HG03432 (cell line): ENCODE results near the gene KRTAP10-7.
"Not testable (repeated sequence)": the region's sequence is repeated elsewhere in the genome, so short reads cannot be mapped to it uniquely, and the experiment has no call there.

Experiments used
- ATAC-seq: cut with Tn5 transposase; IDR thresholded peaks from one replicate; pipeline ENCODE4 v1.9.1; 2021; ENCODE audit warnings: mild to moderate bottlenecking, moderate library complexity; ENCODE audit not compliant: unreplicated experiment

Gene KRTAP10-7

DNA sequence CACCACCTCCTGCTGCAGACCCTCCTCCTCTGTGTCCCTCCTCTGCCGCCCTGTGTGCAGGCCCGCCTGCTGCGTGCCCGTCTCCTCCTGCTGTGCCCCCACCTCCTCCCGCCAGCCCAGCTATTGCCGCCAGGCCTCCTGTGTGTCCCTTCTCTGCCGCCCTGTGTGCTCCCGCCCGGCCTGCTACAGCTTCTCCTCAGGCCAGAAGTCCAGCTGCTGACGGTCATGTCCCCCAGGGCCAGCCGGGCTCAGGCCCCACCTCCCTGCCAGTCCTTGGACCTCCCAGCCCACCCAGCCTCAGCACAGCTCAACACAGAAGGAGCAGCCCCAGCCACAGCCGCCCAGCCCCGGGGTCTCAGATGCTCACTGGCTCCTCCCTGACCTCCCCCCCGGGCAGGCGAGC lies 27.4 kb downstream of the KRTAP10-7 start:
- ATAC-seq: not testable (repeated sequence)

DNA sequence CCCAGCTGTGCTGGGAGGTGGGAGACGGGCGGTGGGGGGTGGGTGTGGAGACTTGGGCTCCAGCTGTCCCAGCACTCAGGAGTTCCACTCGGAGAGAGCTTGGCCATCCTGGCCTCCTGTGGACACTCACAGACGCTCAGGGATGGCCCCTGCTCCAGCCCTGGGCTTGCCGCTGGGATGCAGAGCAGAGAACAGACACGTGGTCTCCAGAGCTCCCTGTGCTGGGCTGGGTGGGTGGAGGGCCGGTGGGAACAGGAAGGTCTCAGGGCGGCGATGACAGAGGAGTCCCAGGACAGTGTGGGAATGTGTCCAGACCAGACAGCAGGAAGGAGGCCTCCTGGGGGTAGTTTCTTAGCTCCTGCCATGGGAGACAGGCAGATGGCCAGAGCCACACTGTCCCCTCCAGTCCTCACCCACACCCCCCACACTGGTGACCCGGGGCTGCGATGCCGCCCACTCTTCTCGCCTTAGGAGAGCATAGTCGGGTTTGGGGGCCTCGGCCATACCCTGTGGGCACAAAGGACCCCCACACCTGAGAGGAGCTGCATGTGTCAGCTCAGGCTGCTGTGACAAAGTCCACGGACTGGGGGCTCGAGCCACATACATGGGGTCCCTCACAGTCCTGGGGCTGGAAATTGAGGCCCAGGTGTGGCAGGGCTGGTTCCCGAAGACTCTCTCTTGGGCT lies 28.5 kb downstream of the KRTAP10-7 start:
- no peak for ATAC-seq

DNA sequence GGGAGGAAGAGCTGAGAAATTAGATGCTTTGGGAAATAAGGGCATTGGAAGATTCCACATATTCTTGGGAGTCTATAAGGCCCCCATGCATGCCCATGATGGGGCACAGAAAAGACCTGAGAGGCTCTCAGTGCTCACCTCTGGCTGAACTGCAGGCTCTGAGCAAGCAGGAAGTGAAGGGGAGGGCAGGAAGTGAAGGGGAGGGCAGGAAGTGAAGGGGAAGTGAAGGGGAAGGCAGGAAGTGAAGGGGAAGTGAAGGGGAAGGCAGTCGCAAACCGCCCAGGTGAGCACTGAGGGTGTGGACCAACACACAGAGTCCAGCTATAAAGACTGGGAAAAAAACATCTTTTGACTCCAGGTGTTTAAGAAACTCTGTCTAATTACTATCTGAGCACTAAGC lies 30.0 kb downstream of the KRTAP10-7 start:
- no peak for ATAC-seq

DNA sequence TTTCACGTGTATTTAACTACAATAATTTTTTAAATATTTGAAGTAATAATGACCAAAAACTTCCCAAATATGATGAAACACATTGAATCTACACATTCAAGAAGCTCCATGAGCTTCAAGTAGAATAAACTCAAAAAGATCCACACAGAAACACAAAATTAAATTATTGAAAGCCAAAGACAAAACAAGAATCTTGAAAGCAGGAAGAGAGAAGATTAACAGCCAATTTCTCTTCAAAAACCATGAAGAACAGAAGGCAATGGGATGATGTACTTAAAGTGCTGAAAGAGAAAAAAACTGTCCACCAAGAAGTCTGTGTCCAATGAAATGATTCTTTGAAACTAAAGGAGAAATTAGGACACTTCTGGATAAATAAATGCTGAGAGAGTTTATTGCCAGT lies 31.7 kb downstream of the KRTAP10-7 start:
- ATAC-seq: no peak

DNA sequence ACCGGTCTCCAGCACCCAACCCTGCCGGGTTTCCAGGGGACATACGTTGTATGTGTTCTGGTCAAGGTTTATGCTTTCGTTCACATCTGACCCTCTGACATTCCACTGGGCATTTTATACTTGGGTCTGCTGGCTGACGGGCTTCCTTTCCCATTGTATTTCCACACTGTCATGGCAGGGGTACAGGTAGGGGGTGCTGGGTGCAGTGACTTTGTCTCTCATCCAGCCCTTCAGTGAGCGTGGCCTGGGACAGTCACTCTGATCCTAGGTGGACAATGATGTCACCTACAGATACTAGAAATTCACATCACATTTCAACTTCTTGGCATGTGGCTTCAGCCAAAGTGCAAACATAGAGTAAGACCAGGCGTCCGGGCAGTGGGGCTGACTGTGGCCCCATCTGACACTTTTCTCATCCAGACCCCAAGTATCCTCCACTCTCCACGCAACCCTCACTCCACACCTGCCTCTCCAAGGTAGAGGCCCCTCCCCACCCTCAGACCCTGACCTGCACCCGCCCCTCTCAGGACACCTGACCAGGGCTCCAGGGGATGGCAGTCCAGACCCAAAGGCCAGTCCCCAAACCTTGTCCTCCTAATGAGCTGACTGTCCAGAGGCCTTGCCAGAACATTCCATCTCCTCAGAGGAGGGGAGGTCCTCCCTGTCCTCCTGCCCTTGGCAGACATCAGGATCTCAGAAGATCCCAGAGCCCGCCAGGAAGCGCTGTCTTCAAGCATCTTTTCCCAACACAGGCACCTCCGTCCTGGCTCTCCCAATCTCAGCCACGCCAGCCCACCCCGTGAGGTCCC lies 36.0 kb downstream of the KRTAP10-7 start:
- no peak for ATAC-seq

DNA sequence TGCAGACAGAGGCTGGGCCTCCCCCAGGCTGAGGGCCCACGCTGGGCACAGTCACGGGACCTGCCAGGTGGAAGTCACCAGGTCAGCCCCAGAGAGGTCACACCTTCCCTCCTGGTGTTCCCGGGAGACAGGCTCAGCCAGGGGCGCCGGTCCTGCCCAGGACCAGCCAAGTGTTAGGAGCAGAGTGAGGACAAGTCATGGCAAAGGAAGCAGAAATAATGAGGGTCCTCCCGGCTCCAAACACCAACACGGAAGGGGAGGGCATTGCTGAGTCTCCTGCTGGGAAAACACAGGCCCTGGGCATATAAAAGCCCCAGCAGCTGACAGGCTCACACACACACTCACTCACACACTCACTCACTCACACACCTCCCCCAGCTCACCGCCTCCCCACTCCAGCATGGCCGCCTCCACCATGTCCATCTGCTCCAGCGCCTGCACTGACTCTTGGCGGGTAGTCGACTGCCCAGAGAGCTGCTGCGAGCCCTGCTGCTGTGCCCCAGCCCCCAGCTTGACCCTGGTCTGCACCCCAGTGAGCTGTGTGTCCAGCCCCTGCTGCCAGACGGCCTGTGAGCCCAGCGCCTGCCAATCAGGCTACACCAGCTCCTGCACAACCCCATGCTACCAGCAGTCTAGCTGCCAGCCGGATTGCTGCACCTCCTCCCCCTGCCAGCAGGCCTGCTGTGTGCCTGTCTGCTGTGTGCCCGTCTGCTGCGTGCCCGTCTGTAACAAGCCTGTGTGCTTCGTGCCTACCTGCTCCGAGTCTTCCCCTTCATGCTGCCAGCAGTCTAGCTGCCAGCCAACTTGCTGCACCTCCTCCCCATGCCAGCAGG lies 36.8 kb downstream of the KRTAP10-7 start, which contains the start of gene KRTAP10-10:
TSS of gene KRTAP10-10 (plus strand) at position 339 of the 833 bp plus-strand sequence. CDS start at position 401, 62 bp downstream.
- ATAC-seq: no peak

DNA sequence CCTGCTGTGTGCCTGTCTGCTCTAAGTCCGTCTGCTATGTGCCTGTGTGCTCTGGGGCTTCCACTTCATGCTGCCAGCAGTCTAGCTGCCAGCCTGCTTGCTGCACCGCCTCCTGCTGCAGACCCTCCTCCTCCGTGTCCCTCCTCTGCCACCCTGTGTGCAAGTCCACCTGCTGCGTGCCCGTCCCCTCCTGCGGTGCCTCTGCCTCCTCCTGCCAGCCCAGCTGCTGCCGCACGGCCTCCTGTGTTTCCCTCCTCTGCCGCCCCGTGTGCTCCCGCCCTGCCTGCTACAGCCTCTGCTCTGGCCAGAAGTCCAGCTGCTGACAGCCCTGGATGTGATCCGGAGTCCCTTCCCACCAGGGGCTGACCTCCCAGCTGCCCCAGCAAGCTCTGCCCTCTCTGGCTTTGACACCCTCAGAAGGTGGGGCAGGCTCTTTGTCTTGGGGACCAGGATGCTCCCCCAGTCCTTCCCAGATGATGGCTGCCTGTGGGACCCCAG lies 37.5 kb downstream of the KRTAP10-7 start:
- ATAC-seq: not testable (repeated sequence)

DNA sequence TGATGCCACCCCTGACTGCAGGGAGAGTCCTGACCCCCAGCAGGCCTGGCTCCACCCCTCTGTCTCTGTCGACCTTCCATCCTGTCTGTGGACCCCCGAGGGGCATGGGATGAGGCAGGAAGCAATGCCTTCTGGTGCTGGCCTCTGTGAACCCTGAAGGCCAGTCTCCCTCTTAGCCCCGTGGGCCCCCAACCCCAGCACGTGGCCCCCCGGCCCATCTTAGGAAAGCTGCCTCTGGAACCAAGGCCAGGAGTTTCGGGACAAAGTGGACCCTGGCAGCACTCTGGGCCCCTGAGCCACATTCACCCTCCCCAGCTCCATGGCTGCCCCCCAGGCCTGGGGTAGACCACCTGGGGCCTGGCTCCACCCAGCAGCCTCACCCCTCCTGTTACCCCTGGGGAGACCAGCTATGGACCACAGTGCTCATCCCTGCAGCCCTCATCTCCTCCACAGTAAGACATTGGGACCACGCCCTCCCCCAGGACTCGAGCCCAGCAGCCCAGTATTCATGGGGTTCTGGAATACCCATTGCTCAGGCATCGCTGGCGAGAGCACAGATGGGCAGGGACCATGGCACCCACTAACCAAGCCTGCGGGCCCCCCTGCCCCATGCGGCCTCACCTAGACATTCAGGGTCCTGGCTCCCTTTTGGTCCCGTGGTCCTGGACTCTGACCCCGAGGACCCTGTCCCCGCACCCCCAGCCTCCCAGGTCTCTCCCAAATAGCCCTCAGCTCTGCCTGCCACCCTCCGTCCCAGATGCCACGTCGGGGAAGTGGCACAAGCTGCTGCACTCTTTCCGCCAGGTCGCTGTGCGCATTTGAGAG lies 38.3 kb downstream of the KRTAP10-7 start:
- not testable (repeated sequence) for ATAC-seq

DNA sequence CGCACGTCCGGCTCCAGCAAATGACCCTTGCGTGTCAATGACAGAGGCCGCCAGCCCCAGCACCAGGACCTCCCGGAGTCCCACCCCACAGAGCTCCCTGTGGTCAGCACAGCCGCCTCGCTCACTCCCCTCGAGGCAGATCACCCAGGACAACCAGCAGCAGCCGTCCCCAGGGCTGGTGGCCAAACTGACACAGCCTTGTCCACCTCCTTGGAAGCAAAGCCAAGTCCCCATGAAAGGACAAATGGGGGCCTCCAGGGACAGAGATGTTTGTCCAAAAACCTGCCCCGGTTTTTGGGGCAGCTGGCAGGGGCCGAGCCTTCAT lies 38.9 kb downstream of the KRTAP10-7 start:
- no peak for ATAC-seq

DNA sequence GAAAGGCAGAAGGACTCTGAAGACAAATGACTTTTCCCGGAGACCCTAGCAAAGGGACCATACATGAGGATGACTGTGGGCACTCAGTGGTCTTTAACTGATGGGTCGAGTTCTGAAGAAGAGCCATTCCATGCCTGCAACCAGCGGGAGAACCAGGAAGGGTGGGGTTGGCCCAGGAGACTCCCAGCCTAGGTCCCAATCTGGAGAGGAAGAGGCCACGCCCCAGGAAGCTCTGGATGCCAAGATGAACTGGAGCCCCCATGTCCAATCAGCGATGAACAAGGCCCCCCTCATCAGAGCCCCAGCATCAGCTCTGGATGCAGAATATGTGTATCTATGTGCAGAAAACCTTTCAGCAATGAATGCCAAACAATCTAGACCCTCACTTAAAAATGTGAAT lies 40.4 kb downstream of the KRTAP10-7 start:
- ATAC-seq: no peak

DNA sequence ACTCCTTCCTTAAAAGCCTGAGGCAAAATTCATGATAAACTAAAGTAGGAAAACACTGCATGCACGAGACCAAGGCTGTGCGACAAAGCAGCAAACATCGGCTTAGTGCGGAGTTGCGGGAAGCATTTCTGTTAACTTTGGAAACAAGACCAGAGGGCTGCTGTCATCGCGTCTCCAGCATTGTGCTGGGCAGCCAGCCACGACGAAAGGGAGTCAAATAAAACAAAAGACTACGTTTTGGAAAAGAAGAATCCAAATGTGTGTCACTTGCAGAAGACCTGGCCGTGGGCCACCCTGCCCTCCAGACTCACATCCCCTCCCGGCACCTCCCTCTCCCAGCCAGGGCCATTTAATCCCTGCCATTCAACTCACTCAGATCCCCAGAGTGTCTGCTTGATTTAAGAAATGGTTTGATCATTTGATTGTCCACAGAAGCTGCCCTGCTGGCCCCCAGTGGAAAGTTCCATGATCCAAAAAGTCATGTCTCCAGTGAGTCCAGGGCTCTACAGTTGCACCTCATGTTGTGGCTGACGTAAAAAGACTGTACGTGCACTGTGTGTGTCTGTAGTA lies 43.4 kb downstream of the KRTAP10-7 start:
- no peak for ATAC-seq

DNA sequence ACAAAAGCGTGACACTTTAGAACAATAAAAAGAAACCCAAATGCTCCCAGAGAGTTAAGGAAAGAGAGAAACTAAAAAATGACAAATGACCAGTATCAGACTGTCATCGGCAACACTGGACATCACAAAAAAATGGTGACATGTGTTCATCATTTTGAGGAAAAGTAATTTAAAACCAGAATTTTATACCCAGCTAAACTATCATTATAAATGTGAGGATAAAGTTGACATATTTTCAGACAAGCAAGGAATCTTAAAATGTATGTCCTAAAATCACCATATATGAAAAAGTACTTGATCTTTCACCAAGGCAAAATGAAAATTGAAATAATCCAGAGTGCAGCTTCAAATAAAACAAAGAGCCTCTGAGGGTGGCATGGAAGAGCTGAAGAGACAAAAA lies 44.5 kb downstream of the KRTAP10-7 start:
- no peak for ATAC-seq

DNA sequence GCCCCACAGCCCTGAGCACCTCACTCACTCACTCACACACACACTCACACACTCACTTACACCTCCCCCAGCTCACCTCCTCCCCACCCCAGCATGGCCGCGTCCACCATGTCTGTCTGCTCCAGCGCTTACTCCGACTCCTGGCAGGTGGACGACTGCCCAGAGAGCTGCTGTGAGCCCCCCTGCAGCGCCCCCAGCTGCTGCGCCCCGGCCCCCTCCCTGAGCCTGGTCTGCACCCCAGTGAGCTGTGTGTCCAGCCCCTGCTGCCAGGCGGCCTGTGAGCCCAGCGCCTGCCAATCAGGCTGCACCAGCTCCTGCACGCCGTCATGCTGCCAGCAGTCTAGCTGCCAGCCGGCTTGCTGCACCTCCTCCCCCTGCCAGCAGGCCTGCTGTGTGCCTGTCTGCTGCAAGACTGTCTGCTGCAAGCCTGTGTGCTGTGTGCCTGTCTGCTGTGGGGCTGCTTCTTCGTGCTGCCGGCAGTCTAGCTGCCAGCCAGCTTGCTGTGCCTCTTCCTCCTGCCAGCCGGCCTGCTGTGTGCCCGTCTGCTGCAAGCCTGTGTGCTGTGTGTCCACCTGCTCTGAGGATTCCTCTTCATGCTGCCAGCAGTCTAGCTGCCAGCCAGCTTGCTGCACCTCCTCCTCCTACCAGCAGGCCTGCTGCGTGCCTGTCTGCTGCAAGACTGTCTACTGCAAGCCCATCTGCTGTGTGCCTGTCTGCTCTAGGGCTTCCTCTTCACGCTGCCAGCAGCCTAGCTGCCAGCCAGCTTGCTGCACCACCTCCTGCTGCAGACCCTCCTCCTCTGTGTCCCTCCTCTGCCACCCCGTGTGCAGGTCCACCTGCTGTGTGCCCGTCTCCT lies 46.2 kb downstream of the KRTAP10-7 start, which contains the start of gene KRTAP10-11:
TSS of gene KRTAP10-11 (plus strand) at position 49 of the 856 bp plus-strand sequence. CDS start at position 94, 45 bp downstream.
- ATAC-seq: not testable (repeated sequence)

DNA sequence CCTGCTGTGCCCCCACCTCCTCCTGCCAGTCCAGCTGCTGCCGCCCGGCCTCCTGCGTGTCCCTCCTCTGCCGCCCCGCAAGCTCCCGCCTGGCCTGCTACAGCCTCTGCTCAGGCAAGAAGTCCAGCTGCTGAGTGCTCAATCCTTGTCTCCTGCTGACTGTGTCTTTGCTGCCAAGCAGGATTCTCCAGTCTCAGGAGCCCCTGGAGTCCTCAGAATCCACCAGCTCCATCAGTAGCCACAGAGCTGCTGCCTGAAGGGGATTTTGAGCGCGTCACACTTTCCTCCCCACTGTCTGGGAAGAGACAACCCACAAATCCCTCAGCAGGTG lies 46.8 kb downstream of the KRTAP10-7 start:
- ATAC-seq: no peak

DNA sequence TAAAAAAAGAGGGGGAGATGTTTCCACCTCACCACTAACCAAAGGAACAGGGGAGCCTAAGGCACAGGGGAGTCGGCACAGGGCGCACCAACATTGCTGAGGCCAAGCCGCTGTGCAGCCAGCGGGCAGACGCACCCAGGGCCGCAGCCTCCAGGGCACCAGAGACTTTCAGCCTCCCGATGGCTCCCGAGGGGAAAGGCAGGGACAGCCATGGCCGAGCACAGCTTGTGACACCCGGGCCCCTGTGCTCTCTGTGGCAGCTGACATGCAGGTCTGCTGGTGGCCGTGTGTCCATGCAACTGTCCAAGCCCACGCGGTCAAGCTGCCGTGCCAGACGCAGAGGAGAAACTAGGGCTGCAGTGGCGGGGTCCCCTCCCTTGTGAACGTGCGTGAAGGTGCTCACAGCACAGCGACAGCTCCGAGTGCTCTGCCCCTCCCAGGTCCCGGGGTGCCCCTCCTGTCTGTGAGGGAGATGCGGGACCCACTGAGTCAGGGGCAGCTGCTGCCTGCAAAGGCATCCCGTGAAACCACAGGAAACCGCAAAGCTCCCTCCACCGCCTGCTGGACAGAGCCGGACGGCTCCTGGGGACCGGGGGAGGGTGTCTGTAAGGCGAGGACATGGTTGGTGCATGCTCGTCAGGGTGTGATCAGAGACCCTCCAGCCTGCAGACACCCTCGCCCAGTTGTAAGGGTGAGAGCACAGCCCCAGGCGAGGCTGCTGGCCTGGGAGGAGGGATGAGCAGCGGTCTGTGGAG lies 48.3 kb downstream of the KRTAP10-7 start:
- ATAC-seq: no peak

DNA sequence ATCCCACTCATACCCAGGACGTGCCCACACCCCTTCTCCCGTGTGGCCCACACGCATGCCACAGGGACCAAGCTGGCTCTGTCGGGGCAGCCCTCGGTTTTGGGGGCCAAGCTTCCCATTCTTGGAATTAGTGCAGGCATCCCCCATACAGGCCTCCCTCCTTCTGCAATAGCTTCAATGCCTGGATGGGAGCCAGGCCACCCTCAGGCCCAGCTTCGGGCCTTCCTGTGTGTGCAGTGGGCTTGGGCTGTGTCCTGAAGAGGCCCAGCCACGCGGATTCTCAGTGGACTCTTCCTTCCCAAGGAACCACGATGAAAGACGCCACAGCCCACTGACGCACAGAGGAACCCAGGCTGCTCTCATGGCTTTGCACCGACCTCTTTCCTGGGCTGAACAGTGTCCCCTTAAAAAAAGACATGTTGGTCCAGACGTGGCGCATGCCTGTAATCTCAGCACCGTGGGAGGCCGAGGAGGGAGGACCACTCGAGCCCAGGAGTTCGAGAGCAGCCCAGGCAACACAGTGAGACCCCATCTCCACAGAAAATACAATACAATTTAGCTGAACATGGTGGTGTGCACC lies 49.2 kb downstream of the KRTAP10-7 start:
- no peak for ATAC-seq

DNA sequence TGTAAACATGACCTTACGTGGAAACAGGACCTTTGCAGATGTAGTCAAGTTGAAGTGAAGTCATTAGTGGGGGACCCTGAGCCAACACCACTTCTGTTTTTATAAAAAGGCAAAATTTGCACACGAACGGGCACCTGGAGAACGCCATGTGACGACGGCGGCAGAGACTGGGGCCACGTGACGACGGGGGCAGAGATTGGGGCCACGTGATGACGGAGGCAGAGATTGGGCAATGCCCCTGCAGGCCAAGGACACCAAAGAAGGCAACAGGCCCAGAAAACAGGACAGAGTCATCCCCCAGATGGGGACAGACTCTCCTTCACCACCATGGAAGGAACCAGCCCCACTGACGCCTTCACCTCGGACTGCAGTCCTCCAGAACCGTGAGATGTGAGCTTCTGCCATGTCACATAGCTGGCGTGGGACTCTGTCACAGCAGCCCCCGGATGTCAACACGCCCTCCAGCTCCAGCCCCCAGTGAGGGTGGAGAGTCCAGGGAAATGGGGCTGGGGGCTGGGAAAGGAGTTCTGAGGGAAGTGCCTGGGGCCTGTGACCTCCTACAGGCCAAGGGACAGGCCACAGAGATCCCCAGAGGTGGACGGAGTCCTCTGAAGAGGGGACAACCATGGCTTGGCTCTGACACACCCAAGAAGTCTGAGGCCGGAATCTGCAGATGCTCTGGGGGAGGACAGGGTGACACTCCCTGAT lies 50.0 kb downstream of the KRTAP10-7 start:
- ATAC-seq: no peak
